PC-9 (cell line): Measurements from ENCODE around the gene ZC3HAV1.

ENCODE experiments used
- CTCF ChIP-seq: fragments of 200-600 bp; sonication (generic); conservative IDR thresholded peaks from 2 replicates; pipeline ENCODE4 v1.6.1; 2017; ENCODE audit warnings: mixed run types, antibody characterized with exemption, mild to moderate bottlenecking, moderate library complexity
- EZH2 ChIP-seq: fragments of 200-600 bp; sonication (generic); IDR thresholded peaks from 2 replicates; pipeline ENCODE4 v1.8.0; 2017; ENCODE audit warnings: antibody characterized with exemption, low read depth

DNA sequence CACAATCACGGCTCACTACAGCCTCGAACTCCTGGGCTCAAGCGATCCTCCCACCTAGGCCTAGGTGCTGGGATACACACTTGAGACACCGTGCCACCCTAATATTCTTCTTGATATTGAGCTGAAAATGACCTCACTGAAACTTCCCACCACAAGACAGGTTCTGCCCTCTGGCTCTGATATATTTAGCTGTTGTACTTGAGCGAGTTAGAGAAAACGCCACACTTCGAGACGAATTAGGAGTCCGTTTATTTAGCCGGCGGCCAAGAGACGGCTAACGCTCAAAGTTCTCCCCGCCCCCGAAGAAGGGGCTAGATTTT is 17.9 kb downstream of the ZC3HAV1 start:
- TF ChIP-seq CTCF, result no peak
- TF ChIP-seq EZH2, result no peak
